ENCODE data around the gene MAP3K2. TPM values are rescaled to one million over a fixed set of nuclear protein-coding genes. Genes with fewer than 3 reads are reported as not detected.

The MAP3K2 gene
- total and polyA plus RNA-seq, 2 experiments from 2014 or later = 36.7 to 41.0 TPM

DNA sequence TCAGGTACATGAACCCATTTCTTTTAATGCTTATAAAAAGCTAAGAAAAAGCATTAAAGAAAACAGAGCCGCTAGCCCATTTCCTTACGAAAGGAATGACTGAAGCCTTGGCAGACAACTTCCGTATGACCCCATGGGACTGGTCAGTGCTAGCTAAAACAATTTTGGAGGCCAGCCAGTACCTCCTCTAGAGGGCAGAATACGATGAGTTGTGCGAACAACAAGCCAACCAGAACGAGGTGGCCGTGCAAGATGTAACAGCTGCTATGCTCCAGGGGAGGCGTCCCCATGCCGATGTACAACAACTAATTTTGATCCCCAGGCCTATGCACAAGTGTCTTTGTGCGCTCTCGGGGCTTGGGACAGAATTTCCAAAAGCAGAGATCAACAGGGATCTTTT, 16.7 kb downstream of the MAP3K2 start:
- TF ChIP-seq EZH2phosphoT487 (IDR thresholded peaks at IDR 0.05; ENCODE audit: insufficient read depth, low read depth) = no peak
- no peak for TF ChIP-seq EZH2 (IDR thresholded peaks at IDR 0.05; ENCODE audit: insufficient read depth, poor library complexity, severe bottlenecking)
- H3K9me3 ChIP-seq (ENCODE audit: low read depth) = no peaks in the 10 kb centered on the region
- H3K36me3 ChIP-seq (ENCODE audit: low read depth) = no peaks in the 10 kb centered on the region
- no peak overlapping the region for H3K9ac ChIP-seq
- DNase-seq = no peak
- H3K4me2 ChIP-seq (ENCODE audit: unreplicated experiment) = no peak overlapping the region
- no peaks in the 10 kb centered on the region for H3F3A ChIP-seq (ENCODE audit: insufficient read depth)
- no peak overlapping the region for H2AFZ ChIP-seq
- no peak overlapping the region for H3K4me3 ChIP-seq
- no peaks in the 10 kb centered on the region for H3K4me1 ChIP-seq (ENCODE audit: insufficient read depth)
- no peak overlapping the region for H3K27ac ChIP-seq
- peaks cover 100% of the 10 kb centered on the region for H3K79me2 ChIP-seq (ENCODE audit: insufficient read depth)
- no peaks in the 10 kb centered on the region for H3K9me2 ChIP-seq (ENCODE audit: insufficient read depth)
- in situ Hi-C loops (cut with MboI) = no loop called here
- 93 to 94% methylated on average over 11 of the region's 11 CpGs for WGBS, 2 experiments (ENCODE audit: low coverage in 1 of 2, low lambda C conversion rate in 2 of 2, missing lambda C conversion rate in 2 of 2)
- no peaks in the 10 kb centered on the region; the same call in 1 of the 2 replicates for H4K20me1 ChIP-seq (ENCODE audit: insufficient read depth)
- H3K27me3 ChIP-seq (replicated peaks; ENCODE audit: insufficient read depth) = no peaks in the 10 kb centered on the region

GRCh38 chr2:127370010-127370409, 17.8 kb downstream of the MAP3K2 start:
- no peaks in the 10 kb centered on the region for H3K9me2 ChIP-seq (ENCODE audit: insufficient read depth)
- DNase-seq = no peak
- H3K9ac ChIP-seq = no peak overlapping the region
- H2AFZ ChIP-seq = no peak overlapping the region
- H3K27ac ChIP-seq = no peak overlapping the region
- no peaks in the 10 kb centered on the region for H3K36me3 ChIP-seq (ENCODE audit: low read depth)
- H3K4me2 ChIP-seq (ENCODE audit: unreplicated experiment) = no peak overlapping the region
- no peaks in the 10 kb centered on the region; the same call in 1 of the 2 replicates for H4K20me1 ChIP-seq (ENCODE audit: insufficient read depth)
- no peaks in the 10 kb centered on the region for H3K9me3 ChIP-seq (ENCODE audit: low read depth)
- TF ChIP-seq EZH2 (IDR thresholded peaks at IDR 0.05; ENCODE audit: insufficient read depth, poor library complexity, severe bottlenecking) (no peak), EZH2phosphoT487 (IDR thresholded peaks at IDR 0.05; ENCODE audit: insufficient read depth, low read depth) (no peak)
- WGBS, 2 experiments (ENCODE audit: low coverage in 1 of 2, low lambda C conversion rate in 2 of 2, missing lambda C conversion rate in 2 of 2) = 95 to 96% methylated on average over 10 of the region's 10 CpGs
- H3K79me2 ChIP-seq (ENCODE audit: insufficient read depth) = peaks cover 100% of the 10 kb centered on the region
- no peaks in the 10 kb centered on the region for H3K27me3 ChIP-seq (replicated peaks; ENCODE audit: insufficient read depth)
- in situ Hi-C loops (cut with MboI) = no loop called here
- H3K4me3 ChIP-seq = no peak overlapping the region
- 0 out of 2 replicates have a peak, but pooled peaks cover 3% of the 10 kb centered on the region for H3K4me1 ChIP-seq (ENCODE audit: insufficient read depth)
- H3F3A ChIP-seq (ENCODE audit: insufficient read depth) = no peaks in the 10 kb centered on the region

DNA sequence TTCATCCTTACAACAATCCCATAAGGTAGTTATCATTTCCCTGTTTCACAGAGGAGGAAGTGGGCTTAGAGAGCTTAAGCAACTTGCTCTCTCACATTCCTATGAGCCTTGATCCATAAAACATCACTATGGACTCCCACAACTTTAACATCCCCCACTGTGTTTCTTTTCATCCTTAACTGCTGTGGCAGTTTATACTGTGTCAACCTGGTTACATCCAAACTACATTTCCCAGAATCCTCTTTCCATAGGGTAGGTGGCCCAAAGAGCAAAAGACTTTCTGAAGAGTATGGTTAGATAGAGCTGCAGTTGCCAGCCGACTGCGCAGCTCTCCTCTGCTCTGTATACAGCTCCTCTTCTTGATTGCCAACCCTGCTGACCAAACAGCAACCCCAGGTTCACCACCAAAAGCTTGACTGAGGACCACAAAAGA, 22.5 kb downstream of the MAP3K2 start:
- no peak for DNase-seq
- no peaks in the 10 kb centered on the region for H3F3A ChIP-seq (ENCODE audit: insufficient read depth)
- H3K79me2 ChIP-seq (ENCODE audit: insufficient read depth) = peaks cover 100% of the 10 kb centered on the region
- H3K9me2 ChIP-seq (ENCODE audit: insufficient read depth) = no peaks in the 10 kb centered on the region
- no peak overlapping the region for H3K4me3 ChIP-seq
- no peaks in the 10 kb centered on the region for H3K27me3 ChIP-seq (replicated peaks; ENCODE audit: insufficient read depth)
- H3K9me3 ChIP-seq (ENCODE audit: low read depth) = no peaks in the 10 kb centered on the region
- in situ Hi-C loops (cut with MboI) = no loop called here
- TF ChIP-seq EZH2 (IDR thresholded peaks at IDR 0.05; ENCODE audit: insufficient read depth, poor library complexity, severe bottlenecking) = no peak
- no peak for TF ChIP-seq EZH2phosphoT487 (IDR thresholded peaks at IDR 0.05; ENCODE audit: insufficient read depth, low read depth)
- 56 to 80% methylated on average over 2 of the region's 2 CpGs for WGBS, 2 experiments (ENCODE audit: low coverage in 1 of 2, low lambda C conversion rate in 2 of 2, missing lambda C conversion rate in 2 of 2)
- H3K4me2 ChIP-seq (ENCODE audit: unreplicated experiment) = no peak overlapping the region
- H4K20me1 ChIP-seq (ENCODE audit: insufficient read depth) = peaks cover 6% of the 10 kb centered on the region; the same call in 1 of the 2 replicates
- no peak overlapping the region for H3K27ac ChIP-seq
- H3K36me3 ChIP-seq (ENCODE audit: low read depth) = no peaks in the 10 kb centered on the region
- peaks cover 21% of the 10 kb centered on the region for H3K4me1 ChIP-seq (ENCODE audit: insufficient read depth)
- H3K9ac ChIP-seq = no peak overlapping the region
- H2AFZ ChIP-seq = no peak overlapping the region

- Histone ChIP-seq H3K4me1 (ENCODE audit: insufficient read depth) (peaks cover 21% of the 10 kb centered on the region), H3K4me2 (ENCODE audit: unreplicated experiment) (no peak overlapping the region), H4K20me1 (ENCODE audit: insufficient read depth) (peaks cover 6% of the 10 kb centered on the region; the same call in 1 of the 2 replicates), H3F3A (ENCODE audit: insufficient read depth) (peaks cover 2% of the 10 kb centered on the region; the same call in 1 of the 2 replicates), H3K79me2 (ENCODE audit: insufficient read depth) (peaks cover 100% of the 10 kb centered on the region), H3K27me3 (replicated peaks; ENCODE audit: insufficient read depth) (no peaks in the 10 kb centered on the region), H3K27ac (no peak overlapping the region), H3K9me3 (ENCODE audit: low read depth) (no peaks in the 10 kb centered on the region), H3K9ac (no peak overlapping the region), H3K36me3 (ENCODE audit: low read depth) (no peaks in the 10 kb centered on the region), H2AFZ (no peak overlapping the region), H3K4me3 (no peak overlapping the region), H3K9me2 (ENCODE audit: insufficient read depth) (no peaks in the 10 kb centered on the region)
- 44 to 59% methylated on average over 5 of the region's 5 CpGs for WGBS, 2 experiments (ENCODE audit: low coverage in 1 of 2, low lambda C conversion rate in 2 of 2, missing lambda C conversion rate in 2 of 2)
- no peak for TF ChIP-seq EZH2 (IDR thresholded peaks at IDR 0.05; ENCODE audit: insufficient read depth, poor library complexity, severe bottlenecking)
- TF ChIP-seq EZH2phosphoT487 (IDR thresholded peaks at IDR 0.05; ENCODE audit: insufficient read depth, low read depth) = no peak
- peak; percentile 66 for DNase-seq
- in situ Hi-C loops (cut with MboI) = no loop called here
These were observed 24.8 kb downstream of the MAP3K2 start for GRCh38 chr2:127362971-127363370.

Measured in GM23248 (cell line).